HepG2 (cell line): Measurements from ENCODE around the gene ABCB8. TPM values are rescaled to one million over a fixed set of nuclear protein-coding genes. Genes with fewer than 3 reads are reported as not detected.

ENCODE experiments used
- ATAC-seq: fragments of 200-7000 bp; cut with Tn5 transposase; 3 replicates; pipeline ENCODE4 v1.9.1; 2020; ENCODE audit warnings: mild to moderate bottlenecking, moderate library complexity
- BruUV-seq: library from RNA; stranded (reverse); fragments of 400-500 nt; replicated peaks from 2 replicates; lab custom pipeline; 2021; lab: Mats Ljungman, UMichigan
- CTCF ChIA-PET: fragments of 300-600 bp; formaldehyde crosslinking; extraction: SDS; loops from one replicate; lab custom pipeline; 2021; ENCODE audit warnings: low total read pairs, inconsistent platforms, low intra/inter-chr PET ratio; lab: Yijun Ruan, JAX
- POLR2A ChIA-PET: fragments of 350-600 bp; sonication (Branson Sonifier 250); formaldehyde crosslinking; loops from one replicate; lab custom pipeline; 2020; ENCODE audit warnings: antibody characterized with exemption, inconsistent platforms; lab: Yijun Ruan, JAX
- DNase-seq: peaks from one replicate; pipeline ENCODE4 v3.0.0-alpha.2; 2015; ENCODE audit warnings: low spot score
- FAIRE-seq: peaks from 3 replicates; lab custom pipeline; 2011; peaks lifted over from hg19 to GRCh38; lab: Jason Lieb, UNC
- H2AFZ ChIP-seq: one replicate; pipeline ENCODE4 v1.6.1; 2011; ENCODE audit warnings: low read length, inconsistent platforms
- H3K27ac ChIP-seq: fragments of 300-600 bp; 3 replicates; pipeline ENCODE4 v1.8.0; 2011; ENCODE audit warnings: mixed run types, mild to moderate bottlenecking, mixed read lengths, low read length, inconsistent platforms; ENCODE audit not compliant: insufficient read depth; ENCODE audit errors: extremely low read length
- H3K27me3 ChIP-seq, 2 experiments: fragments of 200-600 bp in 1 of 2; 2 replicates in 1 of 2; 3 replicates in 1 of 2; pipeline versions ENCODE4 v1.6.0 to v1.8.0; 2011; ENCODE audit warnings: low read length in 2 of 2, mild to moderate bottlenecking in 2 of 2, moderate library complexity in 2 of 2, inconsistent platforms in 1 of 2; ENCODE audit not compliant: insufficient read depth in 2 of 2, control insufficient read depth in 1 of 2
- H3K36me3 ChIP-seq, 2 experiments: fragments of 200-600 bp in 1 of 2; replicated peaks in 1 of 2; 2 replicates in 1 of 2; 3 replicates in 1 of 2; pipeline versions ENCODE4 v1.5.1 to v1.8.0; 2011; ENCODE audit warnings: low read length in 2 of 2, inconsistent platforms in 1 of 2; ENCODE audit not compliant: insufficient read depth in 2 of 2, control insufficient read depth in 1 of 2
- H3K4me1 ChIP-seq: 2 replicates; pipeline ENCODE4 v1.5.1; 2012; ENCODE audit warnings: low read length, inconsistent platforms; ENCODE audit not compliant: insufficient read depth
- H3K4me2 ChIP-seq: 2 replicates; pipeline ENCODE4 v1.6.0; 2011; ENCODE audit warnings: low read depth, low read length, inconsistent platforms
- H3K4me3 ChIP-seq, 3 experiments: fragments of 200-600 bp in 1 of 3; sonication (generic), shearing (Covaris generic) in 1 of 3; replicated peaks in 1 of 3; 2 replicates each; pipeline ENCODE4 v1.5.1; 2011 to 2016; ENCODE audit warnings: low read length in 3 of 3, inconsistent platforms in 2 of 3, low read depth in 2 of 3, mild to moderate bottlenecking in 2 of 3, control low read depth in 1 of 3, mixed read lengths in 1 of 3; ENCODE audit not compliant: insufficient read depth in 1 of 3
- H3K79me2 ChIP-seq: one replicate; pipeline ENCODE4 v1.6.1; 2011; ENCODE audit warnings: low read length, inconsistent platforms; ENCODE audit not compliant: insufficient read depth
- H3K9ac ChIP-seq: 2 replicates; pipeline ENCODE4 v1.6.0; 2011; ENCODE audit warnings: mild to moderate bottlenecking, low read depth, low read length, inconsistent platforms; ENCODE audit not compliant: insufficient read depth
- H3K9me3 ChIP-seq: 2 replicates; pipeline ENCODE4 v1.5.1; 2012; ENCODE audit warnings: mild to moderate bottlenecking, low read length
- H4K20me1 ChIP-seq: 2 replicates; pipeline ENCODE4 v1.6.0; 2011; ENCODE audit warnings: inconsistent platforms, mild to moderate bottlenecking, low read length, moderate library complexity; ENCODE audit not compliant: insufficient read depth
- IRX3 ChIP-seq: sonication (generic); formaldehyde crosslinking; IDR thresholded peaks from 2 replicates; pipeline ENCODE4 v1.8.1; 2023; ENCODE audit warnings: mild to moderate bottlenecking, low read depth, missing genetic modification reagents, borderline replicate concordance
- NKX3-1 ChIP-seq: sonication (generic); formaldehyde crosslinking; IDR thresholded peaks from 2 replicates; pipeline ENCODE4 v1.5.0; 2020; ENCODE audit warnings: missing genetic modification reagents
- PHF5A ChIP-seq: IDR thresholded peaks from one replicate; pipeline ENCODE4 v1.6.1; 2018; ENCODE audit warnings: low read depth, missing genetic modification reagents; ENCODE audit not compliant: unreplicated experiment
- SKI ChIP-seq: fragments of 450-650 bp; IDR thresholded peaks from one replicate; pipeline ENCODE4 v1.6.1; 2018; ENCODE audit warnings: mild to moderate bottlenecking; ENCODE audit not compliant: partially characterized antibody
- ZNF256 ChIP-seq: sonication (generic); formaldehyde crosslinking; conservative IDR thresholded peaks from 2 replicates; pipeline ENCODE4 v1.4.0; 2020; ENCODE audit warnings: missing genetic modification reagents
- ZNF768 ChIP-seq: sonication (generic); formaldehyde crosslinking; IDR thresholded peaks from 2 replicates; pipeline ENCODE4 v1.4.0; 2020; ENCODE audit warnings: missing genetic modification reagents
- WGBS: methylation state at CpG from one replicate; pipeline ENCODE4 v1.1.6; 2017; ENCODE audit warnings: low lambda C conversion rate; 5-methylcytosine and 5-hydroxymethylcytosine counted together
- in situ Hi-C: cut with HindIII; loops from 2 replicates; pipeline ENCODE4 v1.10.0; 2017; ENCODE audit warnings: low pct_unique_long_range_greater_than_20kb; ENCODE audit not compliant: extremely low pct_ligation_motif_present
- intact Hi-C: fragments of 100-400 bp; cut with micrococcal nuclease; formaldehyde crosslinking; loops from one replicate; pipeline ENCODE4 v1.10.0; 2022; ENCODE audit not compliant: unreplicated experiment
- polyA plus RNA-seq, 8 experiments: library from polyadenylated mRNA; depleted of rRNA in 3 of 8; stranded (reverse) in 7 of 8; unstranded in 1 of 8; fragments of >200 nt; fragmentation: Illumina TruSeq in 4 of 8; extraction: Trizol in 4 of 8; gene quantifications; 2 replicates each; pipeline versions ENCODE4 v1.2.1 to v1.2.3, GENCODE V29; 2011 to 2016; ENCODE audit warnings: low read depth in 4 of 8, missing spikeins in 1 of 8, mixed read lengths in 1 of 8; ENCODE audit not compliant: insufficient read depth in 1 of 8
- total RNA-seq, 5 experiments: library from RNA; depleted of rRNA; stranded (reverse); fragments of >200 nt; fragmentation: Illumina TruSeq; extraction: Trizol; gene quantifications; 2 replicates each; pipeline ENCODE4 v1.2.3, GENCODE V29; 2016; ENCODE audit warnings: low read depth in 1 of 5
- TF ChIP-seq, protein P1 (sequence below): sonication (generic); formaldehyde crosslinking; IDR thresholded peaks from 2 replicates; pipeline ENCODE4 v1.8.1; 2023; ENCODE audit warnings: mild to moderate bottlenecking, missing genetic modification reagents, borderline replicate concordance

The ABCB8 gene
- total and polyA plus RNA-seq, 2 of the 13 experiments (the other 11 are each of a cell fraction or from before 2014, with no cell fraction given) = 6.6 to 16.7 TPM

DNA sequence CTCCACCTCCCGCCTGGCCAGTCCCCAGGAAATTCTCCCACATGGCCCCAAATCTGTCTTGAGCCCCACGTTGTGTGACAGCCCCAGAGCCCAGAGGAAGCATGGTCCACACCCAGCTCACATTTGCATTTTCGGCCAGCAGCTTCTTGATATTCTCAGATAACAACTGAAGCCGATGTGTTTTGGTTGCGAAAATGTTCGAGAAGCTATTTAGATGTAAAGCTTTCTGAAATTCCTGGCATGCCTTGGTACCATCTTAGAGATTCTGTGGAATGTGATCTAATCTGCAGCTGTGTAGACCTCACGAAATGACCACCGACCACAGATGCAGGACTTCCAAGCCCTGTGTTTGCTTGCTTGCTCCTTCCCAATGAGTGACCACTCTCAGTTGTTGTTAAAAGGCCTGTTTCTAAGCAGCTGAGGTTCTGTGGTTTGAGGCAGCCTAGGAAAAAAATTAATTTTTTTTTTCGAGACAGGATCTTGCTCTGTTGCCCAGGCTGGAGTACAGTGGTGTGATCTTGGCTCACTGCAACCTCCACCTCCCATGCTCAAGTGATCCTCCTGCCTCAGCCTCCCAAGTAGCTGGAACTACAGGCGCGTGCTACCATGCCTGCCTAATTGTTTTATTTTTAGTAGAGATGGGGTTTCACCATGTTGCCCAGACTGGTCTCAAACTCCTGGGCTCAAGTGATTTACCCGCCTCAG, 40.0 kb downstream of the ABCB8 start:
- no peak overlapping the region for H2AFZ ChIP-seq
- BruUV-seq = no TSS peak
- H3K36me3 ChIP-seq = peaks cover 20 to 72% of the 10 kb centered on the region in 2 experiments; a peak in 4 of 5 replicates
- ChIA-PET CTCF (no interaction called here), POLR2A (interaction anchor here (1.4 to 1.8 kb wide), 2 partner anchors 8 to 13 kb away, joined by 5 to 6 read pairs; partner anchors contain the start of gene FASTK)
- no peaks in the 10 kb centered on the region for H3K9me3 ChIP-seq
- FAIRE-seq (no peak), DNase-seq (no peak), ATAC-seq (no peak)
- H3K9ac ChIP-seq = no peak overlapping the region
- intact Hi-C loops = no loop called here
- 92% methylated on average over 11 of the region's 12 CpGs for WGBS
- no peaks in the 10 kb centered on the region for H3K27me3 ChIP-seq
- no peak overlapping the region for H3K4me2 ChIP-seq
- peaks cover 2% of the 10 kb centered on the region for H3K79me2 ChIP-seq
- no peak overlapping the region for H3K4me3 ChIP-seq
- peaks cover 19% of the 10 kb centered on the region for H3K4me1 ChIP-seq
- H3K27ac ChIP-seq = no peak overlapping the region
- in situ Hi-C loops = no loop called here
- H4K20me1 ChIP-seq = peaks cover 4% of the 10 kb centered on the region; the same call in 1 of the 2 replicates
- TF ChIP-seq PHF5A (CRISPR knock-in tag) (no peak), NKX3-1 (no peak), IRX3 (no peak), SKI (no peak), ZNF256 (CRISPR knock-in tag) (no peak), ZNF768 (CRISPR knock-in tag) (no peak)
- TF ChIP-seq, protein P1, sequence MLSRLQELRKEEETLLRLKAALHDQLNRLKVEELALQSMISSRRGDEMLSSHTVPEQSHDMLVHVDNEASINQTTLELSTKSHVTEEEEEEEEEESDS (CRISPR knock-in tag) = no peak
